IgD-negative memory B cell (primary cell): ENCODE results near the gene ARHGEF28. TPM values are rescaled to one million over a fixed set of nuclear protein-coding genes. Genes with fewer than 3 reads are reported as not detected.
A peak's percentile ranks its signal among the peaks of the same experiment; 100 is the strongest.

Experiments used
- H3K27ac Mint-ChIP-seq, 3 donors: one replicate each; pipeline ENCODE4 v1.8.0; 2020 to 2022; ENCODE audit warnings: mild to moderate bottlenecking in 3 of 3, mixed read lengths in 3 of 3, moderate library complexity in 1 of 3
- H3K27me3 Mint-ChIP-seq: one replicate; pipeline ENCODE4 v1.8.0; 2021; ENCODE audit warnings: mixed read lengths
- H3K36me3 Mint-ChIP-seq: one replicate; pipeline ENCODE4 v1.8.0; 2020; ENCODE audit warnings: mild to moderate bottlenecking, mixed read lengths
- H3K4me1 Mint-ChIP-seq, 3 donors: one replicate each; pipeline ENCODE4 v1.8.0; 2020 to 2022; ENCODE audit warnings: mixed read lengths in 3 of 3, mild to moderate bottlenecking in 1 of 3
- H3K4me3 Mint-ChIP-seq, 4 donors: one replicate each; pipeline ENCODE4 v1.8.0; 2020 to 2022; ENCODE audit warnings: mild to moderate bottlenecking in 4 of 4, mixed read lengths in 4 of 4, moderate library complexity in 3 of 4
- H3K9me3 Mint-ChIP-seq, 3 donors: one replicate each; pipeline ENCODE4 v1.8.0; 2020 to 2021; ENCODE audit warnings: mixed read lengths in 3 of 3, mild to moderate bottlenecking in 1 of 3
- polyA plus RNA-seq: library from polyadenylated mRNA; unstranded; fragments of 300-500 nt; fragmentation: Illumina TruSeq; gene quantifications from one replicate; pipeline ENCODE4 v1.2.3, GENCODE V29; 2021

ARHGEF28 gene
- polyA plus RNA-seq = not detected

GRCh38 chr5:73625944-73626811, at the start of gene ARHGEF28:
Gene ARHGEF28 (plus strand): TSS chr5:73626196. CDS start chr5:73684852, 58,656 bp downstream.
- Mint-ChIP-seq H3K4me3 (peak within 1 kb of the TSS; percentile 38 to 86 (median 70)), H3K9me3 (no peaks in the 10 kb centered on the region), H3K27me3 (peaks cover 22% of the 10 kb centered on the region), H3K27ac (no peak within 1 kb of the TSS), H3K36me3 (peaks cover 1% of the 10 kb centered on the region), H3K4me1 (peaks cover 0 to 4% (median 2%) of the 10 kb centered on the region in 3 donors)

GRCh38 chr5:73582285-73583145, 43.5 kb upstream of the ARHGEF28 start:
- no peak overlapping the region for H3K4me3 Mint-ChIP-seq
- H3K27ac Mint-ChIP-seq = no peak overlapping the region

GRCh38 chr5:73587923-73588322, 38.1 kb upstream of the ARHGEF28 start:
- no peaks in the 10 kb centered on the region for H3K27me3 Mint-ChIP-seq
- H3K4me1 Mint-ChIP-seq = no peaks in the 10 kb centered on the region
- H3K4me3 Mint-ChIP-seq = no peak overlapping the region
- H3K36me3 Mint-ChIP-seq = no peaks in the 10 kb centered on the region
- H3K9me3 Mint-ChIP-seq = no peaks in the 10 kb centered on the region
- no peak overlapping the region for H3K27ac Mint-ChIP-seq

More at GRCh38 chr5:73582285-73583145, 43.5 kb upstream of the ARHGEF28 start:
- H3K4me1 Mint-ChIP-seq = no peaks in the 10 kb centered on the region
- no peaks in the 10 kb centered on the region for H3K27me3 Mint-ChIP-seq
- no peaks in the 10 kb centered on the region for H3K9me3 Mint-ChIP-seq
- peaks cover 13% of the 10 kb centered on the region for H3K36me3 Mint-ChIP-seq

- no peaks in the 10 kb centered on the region for H3K4me1 Mint-ChIP-seq
- H3K36me3 Mint-ChIP-seq = no peaks in the 10 kb centered on the region
- no peaks in the 10 kb centered on the region for H3K9me3 Mint-ChIP-seq
- no peak overlapping the region for H3K4me3 Mint-ChIP-seq
- H3K27me3 Mint-ChIP-seq = no peaks in the 10 kb centered on the region
- H3K27ac Mint-ChIP-seq = no peak overlapping the region
These were observed 34.8 kb upstream of the ARHGEF28 start for GRCh38 chr5:73591102-73591695.

GRCh38 chr5:73591698-73592501, 34.1 kb upstream of the ARHGEF28 start:
- no peaks in the 10 kb centered on the region for H3K36me3 Mint-ChIP-seq
- no peaks in the 10 kb centered on the region for H3K27me3 Mint-ChIP-seq
- no peak overlapping the region for H3K4me3 Mint-ChIP-seq
- H3K9me3 Mint-ChIP-seq = no peaks in the 10 kb centered on the region
- no peaks in the 10 kb centered on the region for H3K4me1 Mint-ChIP-seq
- no peak overlapping the region for H3K27ac Mint-ChIP-seq

GRCh38 chr5:73592551-73592950, 33.4 kb upstream of the ARHGEF28 start:
- Mint-ChIP-seq H3K4me1 (no peaks in the 10 kb centered on the region), H3K4me3 (no peak overlapping the region), H3K27me3 (no peaks in the 10 kb centered on the region), H3K27ac (no peak overlapping the region), H3K36me3 (no peaks in the 10 kb centered on the region), H3K9me3 (no peaks in the 10 kb centered on the region)

- Mint-ChIP-seq H3K4me1 (no peaks in the 10 kb centered on the region), H3K27ac (no peak overlapping the region), H3K27me3 (no peaks in the 10 kb centered on the region), H3K4me3 (no peak overlapping the region), H3K9me3 (peaks cover 1 to 4% (median 3%) of the 10 kb centered on the region in 3 donors), H3K36me3 (peaks cover 4% of the 10 kb centered on the region)
These were observed 29.2 kb upstream of the ARHGEF28 start for GRCh38 chr5:73596705-73597328.

GRCh38 chr5:73599380-73599779, 26.6 kb upstream of the ARHGEF28 start:
- Mint-ChIP-seq H3K36me3 (peaks cover 4% of the 10 kb centered on the region), H3K27me3 (no peaks in the 10 kb centered on the region)

GRCh38 chr5:73603998-73604397, 22.0 kb upstream of the ARHGEF28 start:
- no peak overlapping the region for H3K4me3 Mint-ChIP-seq
- peaks cover 3 to 4% (median 4%) of the 10 kb centered on the region in 3 donors for H3K9me3 Mint-ChIP-seq
- H3K4me1 Mint-ChIP-seq = peaks cover 0 to 2% (median 0%) of the 10 kb centered on the region in 3 donors
- peaks cover 4% of the 10 kb centered on the region for H3K36me3 Mint-ChIP-seq
- no peak overlapping the region for H3K27ac Mint-ChIP-seq
- H3K27me3 Mint-ChIP-seq = no peaks in the 10 kb centered on the region

More at GRCh38 chr5:73599380-73599779, 26.6 kb upstream of the ARHGEF28 start:
- no peaks in the 10 kb centered on the region for H3K4me1 Mint-ChIP-seq
- no peak overlapping the region for H3K27ac Mint-ChIP-seq
- no peak overlapping the region for H3K4me3 Mint-ChIP-seq
- H3K9me3 Mint-ChIP-seq = peaks cover 3 to 4% (median 4%) of the 10 kb centered on the region in 3 donors

- H3K36me3 Mint-ChIP-seq = peaks cover 2% of the 10 kb centered on the region
- H3K4me3 Mint-ChIP-seq = no peak overlapping the region
- peaks cover 2 to 4% (median 3%) of the 10 kb centered on the region in 3 donors for H3K9me3 Mint-ChIP-seq
- peaks cover 0 to 2% (median 0%) of the 10 kb centered on the region in 3 donors for H3K4me1 Mint-ChIP-seq
- no peak overlapping the region for H3K27ac Mint-ChIP-seq
- H3K27me3 Mint-ChIP-seq = no peaks in the 10 kb centered on the region
These were observed 20.5 kb upstream of the ARHGEF28 start for GRCh38 chr5:73605223-73606087.

- Mint-ChIP-seq H3K36me3 (peaks cover 2% of the 10 kb centered on the region), H3K27ac (no peak overlapping the region), H3K4me3 (no peak overlapping the region), H3K27me3 (no peaks in the 10 kb centered on the region), H3K4me1 (peaks cover 0 to 2% (median 0%) of the 10 kb centered on the region in 3 donors), H3K9me3 (peaks cover 3 to 4% (median 4%) of the 10 kb centered on the region in 3 donors)
These were observed 19.7 kb upstream of the ARHGEF28 start for GRCh38 chr5:73606206-73606753.

- H3K27me3 Mint-ChIP-seq = peaks cover 2% of the 10 kb centered on the region
- peaks cover 0 to 2% (median 0%) of the 10 kb centered on the region in 3 donors for H3K4me1 Mint-ChIP-seq
- no peak overlapping the region for H3K4me3 Mint-ChIP-seq
- no peaks in the 10 kb centered on the region for H3K36me3 Mint-ChIP-seq
- peaks cover 0 to 2% (median 0%) of the 10 kb centered on the region in 3 donors for H3K9me3 Mint-ChIP-seq
- H3K27ac Mint-ChIP-seq = no peak overlapping the region
These were observed 18.8 kb upstream of the ARHGEF28 start for GRCh38 chr5:73607228-73607627.

GRCh38 chr5:73612799-73613198, 13.2 kb upstream of the ARHGEF28 start:
- Mint-ChIP-seq H3K4me1 (no peaks in the 10 kb centered on the region), H3K36me3 (no peaks in the 10 kb centered on the region), H3K27me3 (peaks cover 9% of the 10 kb centered on the region), H3K9me3 (peaks cover 0 to 2% (median 0%) of the 10 kb centered on the region in 3 donors), H3K4me3 (no peak overlapping the region), H3K27ac (no peak overlapping the region)
